K562 (cell line): ENCODE data around the gene SMG5. TPM values are rescaled to one million over a fixed set of nuclear protein-coding genes. Genes with fewer than 3 reads are reported as not detected.

Source experiments
- ATAC-seq: fragments of 200-7000 bp; cut with Tn5 transposase; 3 replicates; pipeline ENCODE4 v1.9.1; 2020; ENCODE audit warnings: moderate library complexity
- BruUV-seq: library from RNA; stranded (reverse); fragments of 400-500 nt; replicated peaks from 2 replicates; lab custom pipeline; 2021; lab: Mats Ljungman, UMichigan
- CTCF ChIA-PET: fragments of 300-600 bp; formaldehyde crosslinking; extraction: SDS; loops from one replicate; lab custom pipeline; 2021; ENCODE audit warnings: low intra/inter-chr PET ratio; lab: Yijun Ruan, JAX
- POLR2A ChIA-PET: fragments of 300-600, 350-650 bp; sonication (Branson Sonifier 250); formaldehyde crosslinking; extraction: SDS; loops from one replicate; lab custom pipeline; 2021; ENCODE audit warnings: antibody characterized with exemption, inconsistent platforms; lab: Yijun Ruan, JAX
- DNase-seq, 4 experiments: peaks; one replicate each; pipeline versions ENCODE4 v3.0.0 to v3.0.0-alpha.2; 2011 to 2018; ENCODE audit warnings: low spot score in 3 of 4, mixed read lengths in 3 of 4; ENCODE audit errors: extremely low read depth in 1 of 4
- FAIRE-seq: peaks from 2 replicates; lab custom pipeline; 2011; peaks lifted over from hg19 to GRCh38; lab: Jason Lieb, UNC
- H2AFZ ChIP-seq: 2 replicates; pipeline ENCODE4 v1.6.0; 2011; ENCODE audit warnings: low read depth, low read length, control low read depth, inconsistent platforms
- H3K27ac ChIP-seq: fragments of 200-600 bp; 3 replicates; pipeline ENCODE4 v1.8.0; 2011; ENCODE audit warnings: low read depth, mild to moderate bottlenecking, control low read depth, inconsistent platforms, low read length, moderate library complexity, mixed read lengths; ENCODE audit errors: extremely low read depth
- H3K27me3 ChIP-seq, 2 experiments: fragments of 300-600 bp in 1 of 2; 2 replicates in 1 of 2; 3 replicates in 1 of 2; pipeline versions ENCODE4 v1.6.0 to v1.8.0; 2011; ENCODE audit warnings: inconsistent platforms in 2 of 2, low read length in 2 of 2, mild to moderate bottlenecking in 1 of 2, mixed read lengths in 1 of 2, moderate library complexity in 1 of 2; ENCODE audit not compliant: control insufficient read depth in 2 of 2, insufficient read depth in 2 of 2
- H3K36me3 ChIP-seq: fragments of 300-600 bp; 3 replicates; pipeline ENCODE4 v1.8.0; 2011; ENCODE audit warnings: mild to moderate bottlenecking, low read length, inconsistent platforms; ENCODE audit not compliant: control insufficient read depth, insufficient read depth
- H3K4me1 ChIP-seq, 2 experiments: fragments of 200-600 bp in 1 of 2; replicated peaks in 1 of 2; 2 replicates in 1 of 2; 3 replicates in 1 of 2; pipeline versions ENCODE4 v1.5.1 to v1.8.0; 2011; ENCODE audit warnings: inconsistent platforms in 2 of 2, low read length in 2 of 2, mild to moderate bottlenecking in 1 of 2, mixed read lengths in 1 of 2, moderate library complexity in 1 of 2; ENCODE audit not compliant: control insufficient read depth in 2 of 2, insufficient read depth in 2 of 2
- H3K4me2 ChIP-seq: 2 replicates; pipeline ENCODE4 v1.6.1; 2011; ENCODE audit warnings: low read length, control low read depth, inconsistent platforms, mixed read lengths; ENCODE audit not compliant: insufficient read depth
- H3K4me3 ChIP-seq: fragments of 200-600 bp; sonication (generic), shearing (Covaris generic); 2 replicates; pipeline ENCODE4 v1.5.1; 2016; ENCODE audit warnings: control low read depth, inconsistent platforms
- H3K79me2 ChIP-seq: fragments of 200-600 bp; 3 replicates; pipeline ENCODE4 v1.8.0; 2011; ENCODE audit warnings: low read length, inconsistent platforms; ENCODE audit not compliant: control insufficient read depth, insufficient read depth
- H3K9ac ChIP-seq, 2 experiments: 2 replicates each; pipeline versions ENCODE4 v1.6.0 to v1.6.1; 2011; ENCODE audit warnings: low read depth in 2 of 2, low read length in 2 of 2, control low read depth in 1 of 2, inconsistent platforms in 1 of 2, mild to moderate bottlenecking in 1 of 2, mixed read lengths in 1 of 2; ENCODE audit not compliant: insufficient read depth in 1 of 2
- H3K9me1 ChIP-seq: one replicate; pipeline ENCODE4 v1.6.0; 2011; ENCODE audit warnings: inconsistent platforms, mild to moderate bottlenecking, low read length, moderate library complexity; ENCODE audit not compliant: control insufficient read depth, insufficient read depth
- H3K9me3 ChIP-seq: replicated peaks from 2 replicates; pipeline ENCODE4 v1.5.1; 2011; ENCODE audit warnings: low read depth, low read length, inconsistent platforms; ENCODE audit not compliant: control insufficient read depth, insufficient read depth
- H4K20me1 ChIP-seq: replicated peaks from 2 replicates; pipeline ENCODE4 v1.6.1; 2011; ENCODE audit warnings: low read length, inconsistent platforms, mixed read lengths; ENCODE audit not compliant: control insufficient read depth, insufficient read depth
- BHLHE40 ChIP-seq: IDR thresholded peaks from 2 replicates; pipeline ENCODE4 v1.6.1; 2011; ENCODE audit warnings: low read length, improper control_type of control experiment
- CREM ChIP-seq: IDR thresholded peaks from 2 replicates; pipeline ENCODE4 v1.6.1; 2014; ENCODE audit warnings: antibody characterized with exemption, low read depth
- DLX4 ChIP-seq: fragments of 250-450 bp; sonication (Bioruptor Pico); IDR thresholded peaks from 2 replicates; pipeline ENCODE4 v1.6.1; 2021; ENCODE audit warnings: mild to moderate bottlenecking
- E2F3 ChIP-seq: fragments of 250-450 bp; sonication (Bioruptor Pico); IDR thresholded peaks from 2 replicates; pipeline ENCODE4 v1.4.0; 2020; ENCODE audit warnings: mild to moderate bottlenecking
- ETV1 ChIP-seq: fragments of 450-650 bp; conservative IDR thresholded peaks from 2 replicates; pipeline ENCODE4 v1.6.1; 2016; ENCODE audit warnings: missing genetic modification characterization, control low read depth, low read depth, missing compliant biosample characterization
- FOXK2 ChIP-seq, 2 experiments: fragments of 450-650 bp; IDR thresholded peaks in 1 of 2; conservative IDR thresholded peaks in 1 of 2; 2 replicates each; pipeline ENCODE4 v1.6.1; 2016; ENCODE audit warnings: low read depth in 2 of 2, mild to moderate bottlenecking in 1 of 2
- ILK ChIP-seq: fragments of 450-650 bp; IDR thresholded peaks from 2 replicates; pipeline ENCODE4 v1.6.1; 2016; ENCODE audit warnings: missing genetic modification characterization, low read depth, mild to moderate bottlenecking, missing compliant biosample characterization, moderate library complexity, borderline replicate concordance
- MAFG ChIP-seq: fragments of 450-650 bp; conservative IDR thresholded peaks from 2 replicates; pipeline ENCODE4 v1.6.1; 2016; ENCODE audit warnings: missing genetic modification characterization, missing compliant biosample characterization
- MAX ChIP-seq: sonication (generic); formaldehyde crosslinking; IDR thresholded peaks from 2 replicates; pipeline ENCODE4 v1.9.0; 2022; ENCODE audit warnings: mild to moderate bottlenecking, missing genetic modification reagents
- PML ChIP-seq: IDR thresholded peaks from 2 replicates; pipeline ENCODE4 v1.6.1; 2012; ENCODE audit warnings: low read length, inconsistent platforms
- SETDB1 ChIP-seq: IDR thresholded peaks from one replicate; pipeline ENCODE4 v1.6.1; 2012; ENCODE audit warnings: low read length, control low read depth, inconsistent platforms
- SIN3A ChIP-seq, 2 experiments: fragments of 150-350 bp in 1 of 2; IDR thresholded peaks; 2 replicates each; pipeline ENCODE4 v1.6.1; 2011 to 2016; ENCODE audit warnings: borderline replicate concordance in 2 of 2, low read depth in 2 of 2, low read length in 2 of 2, mild to moderate bottlenecking in 2 of 2, moderate library complexity in 2 of 2; ENCODE audit not compliant: control insufficient read depth in 1 of 2
- TCF3 ChIP-seq: sonication (generic); formaldehyde crosslinking; IDR thresholded peaks from 2 replicates; pipeline ENCODE4 v1.4.0; 2020; ENCODE audit warnings: mild to moderate bottlenecking, missing genetic modification reagents
- XRCC5 ChIP-seq: fragments of 200-400 bp; formaldehyde crosslinking; IDR thresholded peaks from 2 replicates; pipeline ENCODE4 v1.6.1; 2017; ENCODE audit warnings: low read depth, mild to moderate bottlenecking, low read length
- ZNF184 ChIP-seq: sonication (generic); formaldehyde crosslinking; IDR thresholded peaks from 2 replicates; pipeline ENCODE4 v1.5.0; 2020; ENCODE audit warnings: missing genetic modification reagents
- ZNF347 ChIP-seq: fragments of 450-650 bp; formaldehyde crosslinking; IDR thresholded peaks from 2 replicates; pipeline ENCODE4 v1.4.0; 2020; ENCODE audit warnings: low read depth, mild to moderate bottlenecking, moderate library complexity
- WGBS: fragments of 100-300 bp; shearing (Covaris generic); methylation state at CpG from one replicate; pipeline ENCODE4 v1.1.6; 2016; ENCODE audit warnings: low coverage, mixed read lengths; ENCODE audit not compliant: insufficient coverage; ENCODE audit errors: missing lambda C conversion rate; 5-methylcytosine and 5-hydroxymethylcytosine counted together
- in situ Hi-C: fragments of 300-500 bp; cut with MboI; formaldehyde crosslinking; loops from 4 replicates; pipeline ENCODE4 v1.15.0; 2018; ENCODE audit warnings: inconsistent platforms, mixed read lengths
- intact Hi-C: fragments of 100-400 bp; cut with micrococcal nuclease; formaldehyde crosslinking; loops from 2 replicates; pipeline ENCODE4 v1.14.2; 2022
- polyA plus RNA-seq, 8 experiments: library from polyadenylated mRNA; depleted of rRNA in 4 of 8; stranded (reverse) in 5 of 8; unstranded in 3 of 8; fragments of >200 nt; fragmentation: Nextera tagmentation in 2 of 8; fragmentation: Illumina TruSeq in 1 of 8; extraction: Ambion mirVana in 2 of 8; extraction: Trizol in 1 of 8; gene quantifications; 2 replicates each; pipeline versions ENCODE4 v1.2.1 to v1.2.3, GENCODE V29; 2011 to 2014; ENCODE audit warnings: inconsistent platforms in 1 of 8, missing spikeins in 1 of 8
- total RNA-seq, 7 experiments: library from RNA; depleted of rRNA in 6 of 7; stranded (reverse); fragments of >200 nt in 6 of 7; fragmentation: Illumina TruSeq in 2 of 7; extraction: Trizol in 2 of 7; gene quantifications; 2 replicates each; pipeline versions ENCODE4 v1.2.1 to v1.2.3, GENCODE V29; 2011 to 2021; ENCODE audit warnings: low replicate concordance in 1 of 7
- TF ChIP-seq, protein P1 (sequence below): fragments of 450-650 bp; IDR thresholded peaks from 2 replicates; pipeline ENCODE4 v1.6.1; 2016; ENCODE audit warnings: missing biosample characterization, missing genetic modification characterization
- TF ChIP-seq, protein P2 (sequence below): sonication (generic); formaldehyde crosslinking; IDR thresholded peaks from 2 replicates; pipeline ENCODE4 v1.5.0; 2020; ENCODE audit warnings: missing genetic modification reagents
- TF ChIP-seq, protein P3 (sequence below): sonication (generic); formaldehyde crosslinking; IDR thresholded peaks from 2 replicates; pipeline ENCODE4 v1.9.0; 2022; ENCODE audit warnings: mild to moderate bottlenecking, missing genetic modification reagents

SMG5 gene
- total and polyA plus RNA-seq, 9 of the 15 experiments (the other 6 are each of a cell fraction or from before 2014, with no cell fraction given), result 1.4 to 85.9 (median 53.0) TPM

- no peak for FAIRE-seq
- TF ChIP-seq E2F3 (CRISPR knock-in tag) (no peak), MAFG (tag) (no peak), XRCC5 (peak; percentile 47; the same call in 1 of the 2 replicates), PML (0 out of 2 replicates have a peak, but pooled peaks have one; percentile 18), SIN3A (IDR thresholded peaks at IDR 0.05; ENCODE audit: borderline replicate concordance in 2 of 2, control insufficient read depth in 1 of 2, low read depth in 2 of 2, low read length in 2 of 2) (peak; percentile 97 to 100), FOXK2 (conservative IDR thresholded peaks at IDR 0.05 in 1 of 2, IDR thresholded peaks at IDR 0.05 in 1 of 2; ENCODE audit: low read depth in 2 of 2) (no peak), ILK (no peak), ZNF347 (CRISPR knock-in tag) (no peak), SETDB1 (no peak), ETV1 (tag) (no peak), MAX (CRISPR knock-in tag) (peak; percentile 99), ZNF184 (CRISPR knock-in tag) (no peak), BHLHE40 (peak; percentile 97), TCF3 (CRISPR knock-in tag) (peak; percentile 8; the same call in 1 of the 2 replicates), CREM (peak; percentile 72), DLX4 (CRISPR knock-in tag) (no peak)
- TF ChIP-seq, protein P1, sequence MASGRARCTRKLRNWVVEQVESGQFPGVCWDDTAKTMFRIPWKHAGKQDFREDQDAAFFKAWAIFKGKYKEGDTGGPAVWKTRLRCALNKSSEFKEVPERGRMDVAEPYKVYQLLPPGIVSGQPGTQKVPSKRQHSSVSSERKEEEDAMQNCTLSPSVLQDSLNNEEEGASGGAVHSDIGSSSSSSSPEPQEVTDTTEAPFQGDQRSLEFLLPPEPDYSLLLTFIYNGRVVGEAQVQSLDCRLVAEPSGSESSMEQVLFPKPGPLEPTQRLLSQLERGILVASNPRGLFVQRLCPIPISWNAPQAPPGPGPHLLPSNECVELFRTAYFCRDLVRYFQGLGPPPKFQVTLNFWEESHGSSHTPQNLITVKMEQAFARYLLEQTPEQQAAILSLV, result no peak
- TF ChIP-seq, protein P2, sequence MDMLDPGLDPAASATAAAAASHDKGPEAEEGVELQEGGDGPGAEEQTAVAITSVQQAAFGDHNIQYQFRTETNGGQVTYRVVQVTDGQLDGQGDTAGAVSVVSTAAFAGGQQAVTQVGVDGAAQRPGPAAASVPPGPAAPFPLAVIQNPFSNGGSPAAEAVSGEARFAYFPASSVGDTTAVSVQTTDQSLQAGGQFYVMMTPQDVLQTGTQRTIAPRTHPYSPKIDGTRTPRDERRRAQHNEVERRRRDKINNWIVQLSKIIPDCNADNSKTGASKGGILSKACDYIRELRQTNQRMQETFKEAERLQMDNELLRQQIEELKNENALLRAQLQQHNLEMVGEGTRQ (CRISPR knock-in tag), result peak; percentile 65
- TF ChIP-seq, protein P3, sequence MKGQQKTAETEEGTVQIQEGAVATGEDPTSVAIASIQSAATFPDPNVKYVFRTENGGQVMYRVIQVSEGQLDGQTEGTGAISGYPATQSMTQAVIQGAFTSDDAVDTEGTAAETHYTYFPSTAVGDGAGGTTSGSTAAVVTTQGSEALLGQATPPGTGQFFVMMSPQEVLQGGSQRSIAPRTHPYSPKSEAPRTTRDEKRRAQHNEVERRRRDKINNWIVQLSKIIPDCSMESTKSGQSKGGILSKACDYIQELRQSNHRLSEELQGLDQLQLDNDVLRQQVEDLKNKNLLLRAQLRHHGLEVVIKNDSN (CRISPR knock-in tag), result peak; percentile 78
Measured at GRCh38 chr1:156281281-156281680, 1.3 kb downstream of the SMG5 start.

More at GRCh38 chr1:156281281-156281680, 1.3 kb downstream of the SMG5 start:
- in situ Hi-C loops, result no loop called here
- Histone ChIP-seq H3K4me3 (peak overlapping the region; percentile 97), H3K4me2 (peak overlapping the region; percentile 100), H3K79me2 (peaks cover 52% of the 10 kb centered on the region), H3K4me1 (peaks cover 6 to 10% of the 10 kb centered on the region in 2 experiments; a peak in 4 of 5 replicates), H3K9ac (peak overlapping the region; percentile 91 to 97), H3K9me3 (no peaks in the 10 kb centered on the region), H3K27me3 (no peaks in the 10 kb centered on the region), H3K36me3 (peaks cover 57% of the 10 kb centered on the region), H4K20me1 (peaks cover 11% of the 10 kb centered on the region; the same call in 1 of the 2 replicates), H3K9me1 (no peaks in the 10 kb centered on the region), H2AFZ (no peak overlapping the region), H3K27ac (peak overlapping the region; percentile 93)
- DNase-seq (peak; percentile 62 to 85 (median 70)), ATAC-seq (peak; percentile 73)
- CTCF ChIA-PET, result no interaction called here
- BruUV-seq, result no TSS peak
- intact Hi-C loops, result no loop called here
- POLR2A ChIA-PET, result interaction anchor here (0.6 to 6.3 kb wide), 10 partner anchors 11 to 157 kb away, joined by 3 to 63 read pairs (median 4); partner anchors contain the start of gene GLMP
- WGBS, result 2% methylated on average over 8 of the region's 8 CpGs
